Renal cortex interstitium (tissue), 11 donors: ENCODE measurements around the gene MCM5. TPM values are rescaled to one million over a fixed set of nuclear protein-coding genes. Genes with fewer than 3 reads are reported as not detected.
"Not testable (repeated sequence)": the region's sequence is repeated elsewhere in the genome, so short reads cannot be mapped to it uniquely, and the experiment has no call there.

Source experiments
- DNase-seq, 11 donors: peaks; one replicate each; pipeline ENCODE4 v3.0.0-alpha.2; 2013; ENCODE audit warnings: low read depth in 9 of 11, low spot score in 4 of 11; ENCODE audit errors: extremely low read depth in 1 of 11
- polyA plus RNA-seq, 3 donors: library from polyadenylated mRNA; unstranded; fragments of 120-200 nt; gene quantifications; one replicate each; pipeline ENCODE4 v1.2.1, GENCODE V29; 2013; ENCODE audit not compliant: insufficient read length in 3 of 3

MCM5 gene
- polyA plus RNA-seq, 3 donors = 65.1 to 88.3 (median 72.0) TPM

GRCh38 chr22:35418731-35419130 lies 18.8 kb downstream of the MCM5 start:
- no peak for DNase-seq

DNA sequence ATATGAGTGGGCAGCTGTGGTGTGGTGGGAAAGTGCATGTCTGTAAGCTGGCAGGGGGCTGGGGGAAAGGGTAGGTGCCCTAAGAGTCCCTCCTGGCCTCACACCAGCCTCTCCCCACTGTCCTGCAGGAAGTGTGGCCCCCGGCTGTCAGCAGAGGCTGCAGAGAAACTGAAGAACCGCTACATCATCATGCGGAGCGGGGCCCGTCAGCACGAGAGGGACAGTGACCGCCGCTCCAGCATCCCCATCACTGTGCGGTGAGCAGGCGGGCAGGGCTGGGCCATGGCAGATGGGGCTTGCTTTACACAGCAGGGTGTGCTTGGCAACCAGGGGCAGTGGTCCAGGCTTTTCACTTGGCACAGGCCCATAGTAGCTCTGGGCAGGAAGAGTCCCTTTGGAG lies 19.8 kb downstream of the MCM5 start:
- no peak for DNase-seq

- no peak for DNase-seq
These were observed 21.2 kb downstream of the MCM5 start for GRCh38 chr22:35421121-35421520.

DNA sequence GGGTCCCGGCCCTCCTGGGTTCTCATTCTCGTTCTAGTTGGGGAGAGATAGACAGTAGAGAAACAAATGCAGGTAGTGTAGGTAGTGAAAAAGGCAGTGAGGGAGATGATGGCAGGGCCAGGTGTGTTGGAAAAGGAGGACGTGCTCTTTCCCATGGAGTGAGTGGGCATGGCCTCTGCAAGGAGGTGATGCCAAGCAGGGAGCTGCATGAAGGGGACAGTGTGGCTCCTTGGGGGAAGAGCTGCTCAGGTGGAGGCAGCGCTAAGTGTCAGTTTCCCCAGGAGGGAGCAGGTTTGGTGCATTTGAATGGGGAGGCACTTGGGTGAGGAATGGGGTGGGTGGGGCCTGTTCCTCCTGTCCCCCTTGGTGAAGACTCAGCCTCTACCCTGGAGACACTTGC lies 22.2 kb downstream of the MCM5 start:
- DNase-seq = no peak

DNA sequence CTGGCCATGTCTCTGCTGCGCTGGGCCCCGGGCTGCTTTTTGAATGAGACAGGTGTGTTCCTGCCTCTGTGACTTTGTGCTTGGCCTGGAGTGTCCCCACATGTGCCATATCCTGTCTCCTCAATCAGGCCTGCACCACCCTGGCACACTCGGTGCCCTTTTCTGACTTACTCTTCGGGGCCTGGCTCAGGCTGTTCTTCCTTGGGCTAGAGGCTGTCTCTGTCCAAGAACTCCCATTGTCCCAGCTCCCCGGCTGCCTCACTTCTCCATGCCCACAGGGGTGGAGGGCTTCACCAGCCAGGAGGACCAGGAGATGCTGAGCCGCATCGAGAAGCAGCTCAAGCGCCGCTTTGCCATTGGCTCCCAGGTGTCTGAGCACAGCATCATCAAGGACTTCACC lies 23.0 kb downstream of the MCM5 start:
- DNase-seq = no peak

GRCh38 chr22:35424081-35424480 lies 24.1 kb downstream of the MCM5 start:
- DNase-seq = no peak

GRCh38 chr22:35424761-35425160 lies 24.8 kb downstream of the MCM5 start:
- no peak for DNase-seq

- no peak for DNase-seq
These were observed 25.6 kb downstream of the MCM5 start for GRCh38 chr22:35425546-35425945.

DNA sequence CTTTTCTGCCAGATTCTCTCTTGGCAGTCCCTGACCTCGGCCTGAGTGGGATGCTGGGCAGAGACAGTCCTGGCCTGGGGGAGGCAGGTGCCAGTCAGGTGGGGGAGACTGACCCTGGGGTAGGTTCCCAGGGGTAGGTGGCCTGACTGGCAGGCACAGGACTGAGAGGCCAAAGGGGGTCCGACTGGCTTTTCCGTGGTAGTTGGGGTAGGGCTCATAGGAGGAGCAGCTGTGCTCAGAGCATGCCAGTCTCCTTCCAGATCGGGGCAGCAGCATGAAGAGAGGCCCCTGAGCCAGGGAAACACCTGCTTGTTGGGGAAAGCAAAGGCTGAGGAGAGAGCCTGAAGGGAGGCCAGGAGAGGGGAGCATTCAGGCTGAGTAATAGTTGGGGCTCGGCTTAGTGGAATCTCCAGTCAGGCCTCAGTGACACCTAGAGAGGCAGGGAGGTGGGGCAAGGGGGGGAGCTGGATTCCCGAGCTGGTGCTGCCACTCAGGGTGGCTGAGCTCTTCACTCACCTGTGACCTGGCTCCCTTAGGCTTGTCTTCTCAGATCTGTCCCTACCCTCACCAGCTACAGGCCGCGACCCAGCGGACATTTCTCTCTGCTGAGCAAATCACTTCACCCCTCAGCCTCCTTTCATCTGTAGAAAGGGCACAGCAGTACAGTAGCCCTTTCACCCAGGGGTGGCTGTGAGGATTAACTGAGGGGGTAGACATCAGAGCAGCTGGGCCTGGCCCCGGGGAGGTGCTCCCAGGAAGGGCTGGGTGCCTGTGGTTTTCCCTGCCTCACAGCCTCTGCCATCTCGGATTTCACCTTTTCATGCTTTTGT lies 26.2 kb downstream of the MCM5 start:
- DNase-seq = peak in 2 of 11 donors; percentile 5 to 11

DNA sequence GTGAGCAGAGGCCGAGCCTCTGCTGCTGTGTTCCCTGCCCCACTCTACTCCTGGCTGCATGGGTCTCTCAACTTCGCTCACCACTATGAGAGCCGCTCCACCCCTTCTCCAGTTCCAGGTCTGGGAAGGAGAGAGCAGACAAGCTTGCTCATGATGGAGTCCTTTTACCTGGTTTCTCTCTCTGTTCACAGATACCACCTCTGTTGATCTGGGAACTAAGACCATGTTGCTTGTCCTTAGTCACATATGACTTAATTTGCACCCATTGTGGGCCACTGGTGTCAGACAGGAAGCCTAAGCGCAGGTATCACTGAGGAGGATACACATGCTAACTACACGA lies 26.8 kb downstream of the MCM5 start:
- DNase-seq = peak in 1 of 11 donors; percentile 8

DNA sequence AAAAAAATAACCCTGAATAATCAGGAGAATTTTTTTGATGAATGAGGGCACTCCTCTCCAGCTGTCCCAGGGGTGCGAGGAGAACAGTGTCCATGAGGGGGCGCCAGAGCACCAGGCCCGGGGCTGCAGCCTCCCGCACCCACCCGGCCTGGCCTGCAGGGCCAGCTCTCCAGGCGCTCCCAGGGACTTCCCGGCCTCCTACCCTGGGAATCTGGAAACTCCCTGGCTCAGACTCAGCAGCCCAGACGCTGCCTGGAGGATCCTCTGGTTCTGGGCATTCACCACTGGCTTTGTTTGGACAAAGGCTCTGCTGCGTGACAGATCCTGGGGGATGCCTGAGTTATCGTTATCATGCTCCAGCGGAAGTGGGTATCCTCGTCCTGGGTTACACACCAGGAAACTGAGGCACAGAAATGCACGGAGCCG lies 31.0 kb downstream of the MCM5 start:
- peak in 10 of 11 donors; percentile 47 to 76 (median 66) for DNase-seq

DNA sequence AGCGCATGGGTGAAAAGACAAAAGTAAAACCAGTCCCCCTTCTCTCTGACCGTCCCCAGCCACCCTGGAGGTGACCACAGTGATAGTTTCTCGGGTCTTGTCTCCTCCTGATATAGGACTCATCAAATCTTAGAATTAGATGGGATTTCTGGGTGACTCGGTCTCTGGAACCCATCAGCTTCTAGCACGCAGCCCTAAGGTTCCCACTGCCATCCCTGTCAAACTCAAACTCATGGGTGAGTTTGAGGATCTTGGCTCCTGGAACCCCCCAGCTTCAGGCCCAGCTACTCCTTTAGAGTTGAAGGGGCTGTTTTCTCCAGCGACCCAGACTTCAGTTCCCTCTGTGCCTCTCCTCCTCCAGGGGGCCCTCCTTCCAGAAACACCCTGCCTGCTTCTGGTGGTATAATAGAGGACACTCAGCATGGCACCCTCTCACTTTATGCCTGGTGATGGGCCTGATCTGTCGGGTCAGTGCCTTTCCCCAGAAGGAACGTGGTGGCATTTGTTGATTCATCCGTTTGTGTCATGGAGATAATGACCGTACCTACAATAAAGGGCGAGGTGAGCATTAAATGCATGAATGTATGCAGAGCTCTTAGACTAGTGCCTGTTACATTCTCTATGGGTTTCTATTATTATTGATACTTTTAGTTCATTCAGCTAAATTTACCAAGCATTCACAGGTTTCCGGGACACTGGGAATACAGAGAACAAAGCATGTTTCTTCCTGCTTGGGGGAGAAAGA lies 31.7 kb downstream of the MCM5 start:
- DNase-seq = no peak

GRCh38 chr22:35432228-35432905 lies 32.4 kb downstream of the MCM5 start:
- no peak for DNase-seq

GRCh38 chr22:35434061-35434710 lies 34.2 kb downstream of the MCM5 start:
- DNase-seq = no peak

- no peak for DNase-seq
These were observed 35.3 kb downstream of the MCM5 start for GRCh38 chr22:35435201-35435740.

DNA sequence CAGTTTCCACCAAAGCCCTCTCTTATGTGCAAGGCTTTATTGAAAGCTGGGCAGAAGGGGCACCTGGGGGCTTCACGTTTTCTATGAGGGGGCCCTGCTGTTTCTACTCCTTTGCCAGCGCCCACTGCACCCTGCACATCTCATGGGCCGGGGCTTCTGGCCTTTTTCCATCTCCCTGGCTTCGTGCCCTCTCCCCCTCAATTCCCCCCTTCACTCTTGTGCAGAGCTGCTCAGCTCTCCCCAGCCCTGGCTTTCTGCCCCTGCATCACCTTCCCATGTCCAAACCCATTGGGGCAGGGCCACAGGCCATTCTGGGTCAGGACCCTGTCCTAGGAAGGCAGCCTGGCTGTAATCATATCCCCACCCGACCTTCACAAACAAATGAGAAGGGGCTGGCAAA lies 36.5 kb downstream of the MCM5 start:
- DNase-seq = no peak

- DNase-seq = no peak
These were observed 37.1 kb downstream of the MCM5 start for GRCh38 chr22:35437049-35437448.

DNA sequence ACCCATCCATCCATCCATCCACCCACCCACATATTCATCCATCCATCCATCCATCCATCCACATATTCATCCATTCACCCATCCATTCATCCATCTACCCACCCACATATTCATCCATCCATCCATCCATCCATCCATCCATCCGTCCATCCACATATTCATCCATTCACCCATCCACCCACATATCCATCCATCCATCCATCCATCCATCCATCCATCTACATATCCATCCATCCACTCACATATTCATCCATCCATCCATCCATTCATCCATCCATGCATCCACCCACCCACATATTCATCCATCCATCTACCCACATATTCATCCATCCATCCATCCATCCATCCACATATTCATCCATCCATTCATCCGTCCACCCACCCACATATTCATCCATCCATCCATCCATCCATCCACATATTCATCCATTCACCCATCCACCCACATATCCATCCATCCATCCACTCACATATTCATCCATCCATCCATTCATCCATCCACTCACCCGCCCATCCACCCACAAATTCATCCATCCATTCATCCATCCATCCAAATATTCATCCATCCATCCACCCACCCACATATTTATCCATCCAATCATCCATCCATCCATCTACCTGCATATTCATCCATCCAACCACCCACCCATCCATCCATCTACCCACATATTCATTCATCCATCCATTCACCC lies 38.9 kb downstream of the MCM5 start:
- not testable (repeated sequence) for DNase-seq

DNA sequence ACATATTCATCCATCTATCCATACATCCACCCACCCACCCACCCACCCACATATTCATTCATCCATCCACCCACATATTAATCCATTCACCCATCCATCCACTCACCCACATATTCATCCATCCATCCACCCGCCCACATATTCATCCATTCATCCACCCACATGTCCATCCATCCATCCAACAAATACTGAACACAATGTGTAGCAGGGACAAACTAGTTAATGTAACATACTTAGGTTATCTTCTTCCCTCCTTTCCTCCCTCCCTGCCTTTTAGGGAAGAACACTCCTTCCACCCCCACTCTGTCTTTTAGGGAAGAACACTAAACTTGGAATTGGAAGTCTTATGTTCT lies 39.4 kb downstream of the MCM5 start:
- DNase-seq = no peak
